Tongue (tissue), 3 donors: ENCODE data around the gene CYP27B1. TPM values are rescaled to one million over a fixed set of nuclear protein-coding genes. Genes with fewer than 3 reads are reported as not detected.
"Not testable (repeated sequence)": the region's sequence is repeated elsewhere in the genome, so short reads cannot be mapped to it uniquely, and the experiment has no call there.

Experiments
- DNase-seq: peaks from one replicate; pipeline ENCODE4 v3.0.0-alpha.2; 2015
- small RNA-seq: library from RNA; depleted of rRNA; stranded (forward); fragments of <200 nt; gene quantifications from one replicate; pipeline ENCODE3, GENCODE V24; 2014; ENCODE audit warnings: low replicate concordance
- total RNA-seq: library from RNA; depleted of rRNA; stranded (reverse); fragments of >200 nt; gene quantifications from one replicate; pipeline ENCODE4 v1.2.3, GENCODE V29; 2014

Gene CYP27B1
- total RNA-seq, 1 donor from 2014 or later = 0.10 TPM

DNA sequence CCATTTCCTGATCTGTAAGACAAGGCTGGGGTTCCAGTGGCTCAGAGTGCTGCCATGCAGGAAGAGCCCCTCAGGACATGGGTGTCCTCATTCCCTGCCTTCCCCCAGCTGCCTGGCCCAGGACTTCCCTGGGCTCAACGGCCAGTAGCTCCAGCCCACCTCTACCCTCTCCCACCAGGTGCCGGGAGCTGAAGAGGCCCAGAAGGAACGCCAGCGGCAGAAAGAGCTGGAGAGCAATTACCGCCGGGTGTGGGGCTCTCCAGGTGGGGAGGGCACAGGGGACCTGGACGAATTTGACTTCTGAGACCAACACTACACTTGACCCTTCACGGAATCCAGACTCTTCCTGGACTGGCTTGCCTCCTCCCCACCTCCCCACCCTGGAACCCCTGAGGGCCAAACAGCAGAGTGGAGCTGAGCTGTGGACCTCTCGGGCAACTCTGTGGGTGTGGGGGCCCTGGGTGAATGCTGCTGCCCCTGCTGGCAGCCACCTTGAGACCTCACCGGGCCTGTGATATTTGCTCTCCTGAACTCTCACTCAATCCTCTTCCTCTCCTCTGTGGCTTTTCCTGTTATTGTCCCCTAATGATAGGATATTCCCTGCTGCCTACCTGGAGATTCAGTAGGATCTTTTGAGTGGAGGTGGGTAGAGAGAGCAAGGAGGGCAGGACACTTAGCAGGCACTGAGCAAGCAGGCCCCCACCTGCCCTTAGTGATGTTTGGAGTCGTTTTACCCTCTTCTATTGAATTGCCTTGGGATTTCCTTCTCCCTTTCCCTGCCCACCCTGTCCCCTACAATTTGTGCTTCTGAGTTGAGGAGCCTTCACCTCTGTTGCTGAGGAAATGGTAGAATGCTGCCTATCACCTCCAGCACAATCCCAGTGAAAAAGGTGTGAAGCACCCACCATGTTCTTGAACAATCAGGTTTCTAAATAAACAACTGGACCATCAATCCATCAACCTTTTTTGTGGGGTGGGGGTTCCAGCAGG lies 46.0 kb downstream of the CYP27B1 start:
- no peak for DNase-seq

DNA sequence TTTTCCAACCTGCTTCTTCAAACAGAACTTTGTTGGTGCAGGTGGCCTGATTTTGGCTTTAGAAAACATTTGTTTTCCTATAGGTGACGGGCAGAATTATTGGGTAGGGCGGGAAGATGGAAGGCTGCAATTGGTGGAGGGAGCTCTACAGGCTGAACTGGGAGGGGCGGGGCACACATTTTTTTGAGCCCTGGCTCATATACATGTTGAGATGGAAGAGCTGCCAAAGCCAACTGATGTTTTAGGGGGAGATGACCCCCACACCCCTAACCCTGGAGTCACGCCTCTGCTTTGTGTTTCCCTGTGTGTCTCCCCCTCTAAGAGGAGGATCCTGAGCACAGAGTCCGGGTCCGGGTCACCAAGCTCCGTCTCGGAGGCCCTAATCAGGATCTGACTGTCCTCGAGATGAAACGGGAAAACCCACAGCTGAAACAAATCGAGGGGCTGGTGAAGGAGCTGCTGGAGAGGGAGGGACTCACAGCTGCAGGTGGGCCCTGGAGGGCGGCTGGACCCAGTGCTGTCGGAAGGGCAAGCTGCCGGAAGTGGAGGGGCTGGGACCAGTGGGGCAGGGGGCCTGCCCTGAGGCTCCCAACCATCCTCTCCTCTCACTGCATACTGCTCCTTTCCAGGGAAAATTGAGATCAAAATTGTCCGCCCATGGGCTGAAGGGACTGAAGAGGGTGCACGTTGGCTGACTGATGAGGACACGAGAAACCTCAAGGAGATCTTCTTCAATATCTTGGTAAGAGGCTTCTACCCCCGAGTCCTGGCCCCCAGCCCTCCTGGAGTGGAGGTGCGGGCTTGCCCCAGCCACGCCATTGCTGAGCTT lies 46.9 kb downstream of the CYP27B1 start:
- DNase-seq = no peak

DNA sequence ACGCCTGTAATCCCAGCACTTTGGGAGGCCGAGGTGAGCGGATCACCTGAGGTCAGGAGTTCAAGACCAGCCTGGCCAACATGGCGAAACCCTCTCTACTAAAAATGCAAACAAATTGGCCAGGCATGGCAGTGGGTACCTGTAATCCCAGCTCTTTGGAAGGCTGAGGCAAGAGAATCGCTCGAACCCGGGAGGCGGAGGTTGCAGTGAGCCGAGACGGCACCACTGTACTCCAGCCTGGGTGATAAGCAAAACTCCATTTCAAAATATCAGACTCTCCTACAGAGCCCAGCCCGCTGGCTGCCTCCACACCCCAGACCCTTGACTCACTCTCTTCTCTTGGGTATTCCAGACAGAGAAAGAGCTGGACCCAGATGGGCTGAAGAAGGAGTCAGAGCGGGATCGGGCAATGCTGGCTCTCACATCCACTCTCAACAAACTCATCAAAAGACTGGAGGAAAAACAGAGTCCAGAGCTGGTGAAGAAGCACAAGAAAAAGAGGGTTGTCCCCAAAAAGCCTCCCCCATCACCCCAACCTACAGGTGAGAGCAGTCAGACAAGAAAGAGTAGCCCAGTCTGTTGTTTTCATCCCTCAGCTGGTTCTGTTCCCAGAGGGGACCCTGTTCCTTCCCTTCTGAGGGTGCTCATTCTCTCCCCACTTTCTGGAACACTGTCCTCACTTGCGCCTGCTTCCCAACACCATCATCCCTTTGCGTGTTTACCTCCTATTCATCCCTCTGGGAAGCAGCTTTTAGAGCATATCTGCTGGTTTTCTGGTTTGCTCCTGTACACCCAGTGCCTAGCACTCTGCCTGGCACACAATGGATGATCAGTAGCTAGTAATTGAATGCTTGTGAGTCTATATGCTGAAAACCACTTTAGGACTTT lies 48.0 kb downstream of the CYP27B1 start:
- DNase-seq = no peak

DNA sequence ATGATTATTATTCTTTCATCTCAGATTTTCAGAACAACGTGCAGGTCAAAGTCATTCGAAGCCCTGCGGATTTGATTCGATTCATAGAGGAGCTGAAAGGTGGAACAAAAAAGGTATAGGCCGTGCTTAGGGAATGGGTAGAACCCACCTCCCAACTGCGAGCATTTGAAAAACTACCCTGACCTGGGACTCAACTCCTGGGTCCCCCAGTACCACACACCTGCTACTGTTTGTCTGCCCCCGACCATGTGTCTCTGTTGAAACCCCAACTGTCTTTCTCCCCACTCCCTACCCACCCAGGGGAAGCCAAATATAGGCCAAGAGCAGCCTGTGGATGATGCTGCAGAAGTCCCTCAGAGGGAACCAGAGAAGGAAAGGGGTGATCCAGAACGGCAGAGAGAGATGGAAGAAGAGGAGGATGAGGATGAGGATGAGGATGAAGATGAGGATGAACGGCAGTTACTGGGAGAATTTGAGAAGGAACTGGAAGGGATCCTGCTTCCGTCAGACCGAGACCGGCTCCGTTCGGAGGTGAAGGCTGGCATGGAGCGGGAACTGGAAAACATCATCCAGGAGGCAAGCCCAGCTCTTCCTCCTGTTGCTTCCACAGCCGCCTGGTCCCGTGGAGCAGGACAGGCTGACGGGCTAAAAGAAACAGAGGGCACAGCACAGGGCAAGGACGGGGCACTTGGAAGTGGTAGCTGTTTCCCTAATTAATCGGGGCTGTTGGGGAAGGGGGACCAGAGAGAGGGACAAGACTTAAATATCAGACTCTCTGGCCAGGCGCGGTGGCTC lies 48.8 kb downstream of the CYP27B1 start:
- DNase-seq = no peak

DNA sequence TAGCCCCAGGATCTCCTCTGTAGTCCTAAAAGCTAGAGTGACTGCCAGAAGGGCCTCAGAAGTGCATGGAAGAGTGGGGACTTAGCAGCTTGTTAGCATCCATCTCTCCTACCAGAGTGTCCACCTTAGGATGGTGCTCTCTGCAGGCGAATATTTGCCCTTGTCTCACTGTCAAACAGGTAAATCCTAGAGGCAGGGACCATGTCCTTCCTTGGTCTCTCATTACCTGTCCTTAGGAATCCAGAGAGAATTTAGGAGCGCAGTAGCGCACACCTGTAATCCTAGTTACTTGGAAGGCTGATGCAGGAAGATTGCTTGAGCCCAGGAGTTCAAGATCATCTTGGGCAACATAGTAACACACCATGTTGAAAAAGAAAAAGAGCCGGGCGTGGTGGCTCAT lies 49.7 kb downstream of the CYP27B1 start:
- no peak for DNase-seq

DNA sequence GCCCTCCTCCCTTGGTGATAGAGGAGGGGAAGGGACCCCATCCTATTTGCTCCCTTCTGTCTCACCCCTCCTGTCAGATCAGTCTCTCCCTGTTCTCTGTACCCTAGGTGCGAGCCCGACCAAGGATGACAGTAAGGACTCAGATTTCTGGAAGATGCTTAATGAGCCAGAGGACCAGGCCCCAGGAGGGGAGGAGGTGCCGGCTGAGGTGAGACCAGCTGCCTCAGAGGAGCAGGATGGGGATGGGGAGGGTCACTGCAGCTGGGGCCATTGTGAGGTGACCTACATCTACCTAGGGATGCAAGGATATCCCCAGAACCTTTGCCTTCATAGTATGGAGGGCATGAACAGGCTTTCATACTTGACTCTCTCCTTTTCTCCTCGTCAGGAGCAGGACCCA lies 50.6 kb downstream of the CYP27B1 start:
- no peak for DNase-seq

DNA sequence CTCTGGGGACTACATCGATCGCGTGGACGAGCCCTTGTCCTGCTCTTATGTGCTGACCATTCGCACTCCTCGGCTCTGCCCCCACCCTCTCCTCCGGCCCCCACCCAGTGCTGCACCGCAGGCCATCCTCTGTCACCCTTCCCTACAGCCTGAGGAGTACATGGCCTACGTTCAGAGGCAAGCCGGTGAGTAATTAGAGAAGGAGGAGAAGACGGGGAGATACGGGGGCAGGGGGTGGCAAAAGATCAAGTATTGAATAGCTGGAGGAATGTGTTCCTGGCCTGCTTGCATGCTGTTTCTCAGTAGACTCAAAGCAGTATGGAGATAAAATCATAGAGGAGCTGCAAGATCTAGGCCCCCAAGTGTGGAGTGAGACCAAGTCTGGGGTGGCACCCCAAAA lies 51.1 kb downstream of the CYP27B1 start:
- DNase-seq = no peak

DNA sequence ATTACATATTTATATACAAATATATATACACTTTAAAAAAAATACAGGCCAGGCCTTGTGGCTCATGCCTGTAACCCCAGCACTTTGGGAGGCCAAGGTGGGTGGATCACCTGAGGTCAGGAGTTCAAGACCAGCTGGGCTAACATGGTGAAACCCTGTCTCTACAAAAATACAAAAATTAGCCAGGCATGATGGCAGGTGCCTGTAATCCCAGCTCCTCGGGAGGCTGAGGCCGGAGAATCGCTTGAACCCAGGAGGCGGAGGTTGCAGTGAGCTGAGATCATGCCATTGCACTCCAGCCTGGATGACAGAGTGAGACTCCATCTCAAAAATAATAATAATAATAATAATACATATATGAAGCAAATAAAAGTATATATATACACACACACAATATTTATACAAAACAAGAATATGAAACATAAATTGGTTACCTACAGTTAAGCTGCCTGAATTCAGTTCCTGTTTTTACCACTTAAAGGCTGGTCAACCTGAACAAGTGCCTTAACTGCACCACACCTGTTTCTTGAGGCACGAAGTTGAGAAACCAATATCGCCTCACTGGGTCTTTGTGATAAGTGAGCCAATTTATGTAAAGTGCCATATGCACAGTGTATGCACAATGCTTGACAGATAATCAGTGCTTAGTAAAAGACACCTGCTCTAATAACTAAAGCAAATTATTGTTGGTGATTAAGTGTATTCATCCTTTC lies 51.7 kb downstream of the CYP27B1 start:
- not testable (repeated sequence) for DNase-seq

DNA sequence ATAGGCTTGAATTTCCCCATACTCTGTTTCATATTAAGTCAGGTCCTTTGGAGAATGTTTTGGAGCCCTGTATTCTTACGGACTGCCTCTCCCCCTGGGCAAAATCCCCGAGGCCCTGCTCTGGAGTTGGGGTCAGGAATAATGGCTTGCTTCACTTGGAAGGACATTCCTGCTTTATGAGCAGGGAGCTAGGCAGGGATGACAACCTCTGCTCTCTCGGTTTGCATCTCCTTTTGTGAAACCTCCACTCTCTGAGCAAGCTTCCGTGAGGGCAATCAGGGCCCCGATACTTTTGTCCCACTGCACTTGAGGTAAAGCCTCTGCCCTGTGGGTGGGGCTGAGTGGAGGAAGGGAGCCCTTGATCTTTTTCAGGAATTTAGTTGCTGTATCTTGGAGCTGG lies 53.7 kb downstream of the CYP27B1 start:
- DNase-seq = no peak

DNA sequence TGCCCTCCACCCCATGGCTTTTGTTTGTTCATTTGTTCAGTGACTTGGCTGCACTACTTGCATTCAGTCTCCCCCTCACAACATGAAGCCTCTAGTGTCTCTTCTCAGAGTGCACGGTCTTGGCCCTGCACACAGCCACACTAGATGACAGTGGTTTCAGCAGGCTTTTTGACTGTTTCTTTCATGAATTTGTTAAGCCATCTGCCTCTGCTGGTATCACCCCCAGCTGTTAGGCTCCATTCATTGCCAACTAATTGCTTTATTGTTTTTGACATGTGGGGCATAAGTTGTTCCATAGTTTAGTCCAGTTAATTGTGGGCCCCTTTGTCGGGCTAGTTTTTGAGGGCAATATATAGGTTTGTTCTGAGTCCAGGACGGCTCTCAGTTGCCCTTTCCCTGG lies 54.2 kb downstream of the CYP27B1 start:
- DNase-seq = no peak

Small RNA genes lying within 50 kb of the gene (small RNA-seq; reads per million reads assigned to genes)
- not detected for gene RNU6-1083P

Other genes with a start within 250 kb of the CYP27B1 start
- 23.8 TPM for gene DDIT3, start 246.6 kb downstream of the CYP27B1 start, total RNA-seq
- 10.1 TPM for gene MBD6, start 244.3 kb downstream of the CYP27B1 start, total RNA-seq
- gene DCTN2, start 219.9 kb downstream of the CYP27B1 start, total RNA-seq = 140 TPM
- gene KIF5A, start 217.0 kb downstream of the CYP27B1 start, total RNA-seq = 0.82 TPM
- gene PIP4K2C, start 175.9 kb downstream of the CYP27B1 start, total RNA-seq = 12.6 TPM
- gene DTX3, start 162.3 kb downstream of the CYP27B1 start, total RNA-seq = 19.2 TPM
- 18.6 TPM for gene ARHGEF25, start 155.6 kb downstream of the CYP27B1 start, total RNA-seq
- gene B4GALNT1, start 133.9 kb downstream of the CYP27B1 start, total RNA-seq = 3.3 TPM
- 146 TPM for gene OS9, start 72.9 kb downstream of the CYP27B1 start, total RNA-seq
- 3.7 TPM for gene AGAP2, start 28.3 kb downstream of the CYP27B1 start, total RNA-seq
- gene TSPAN31, start 22.0 kb downstream of the CYP27B1 start, total RNA-seq = 57.0 TPM
- 140 TPM for gene CDK4, start 14.8 kb downstream of the CYP27B1 start, total RNA-seq
- gene MARCHF9, start 12.0 kb downstream of the CYP27B1 start, total RNA-seq = 9.2 TPM
- 6.9 TPM for gene METTL1, start 5.0 kb upstream of the CYP27B1 start, total RNA-seq
- 10.1 TPM for gene EEF1AKMT3, start 5.5 kb upstream of the CYP27B1 start, total RNA-seq
- 19.6 TPM for gene TSFM, start 15.7 kb upstream of the CYP27B1 start, total RNA-seq
- 12.0 TPM for gene AVIL, start 51.7 kb upstream of the CYP27B1 start, total RNA-seq
- gene CTDSP2, start 79.7 kb upstream of the CYP27B1 start, total RNA-seq = 114 TPM
- gene ATP23, start 174.5 kb upstream of the CYP27B1 start, total RNA-seq = 10.2 TPM